ENCODE data around the gene RASSF4. TPM values are rescaled to one million over a fixed set of nuclear protein-coding genes. Genes with fewer than 3 reads are reported as not detected.

Gene RASSF4
- total RNA-seq, 1 donor from 2014 or later = 21.2 TPM

GRCh38 chr10:44978570-44979280, 19.1 kb downstream of the RASSF4 start, which contains the start of gene DEPP1:
DEPP1 (minus strand) TSS chr10:44978809; CDS start chr10:44978030, 779 bp downstream.
- Mint-ChIP-seq H3K9me3 (ENCODE audit: low read depth) (no peaks in the 10 kb centered on the region), H3K27ac (peak within 1 kb of the TSS; percentile 95), H3K27me3 (no peaks in the 10 kb centered on the region), H3K36me3 (ENCODE audit: insufficient read depth) (peaks cover 1% of the 10 kb centered on the region), H3K4me3 (ENCODE audit: low read depth) (peak within 1 kb of the TSS; percentile 76), H3K4me1 (ENCODE audit: low read depth) (peaks cover 54% of the 10 kb centered on the region)
- DNase-seq (ENCODE audit: low spot score, unreplicated experiment) = peak; percentile 82
- peak; percentile 35 for TF ChIP-seq CTCF (IDR thresholded peaks at IDR 0.05; ENCODE audit: unreplicated experiment)

GRCh38 chr10:44979281-44980191, 19.9 kb downstream of the RASSF4 start:
- peaks cover 54% of the 10 kb centered on the region for H3K4me1 Mint-ChIP-seq (ENCODE audit: low read depth)
- no peak for TF ChIP-seq CTCF (IDR thresholded peaks at IDR 0.05; ENCODE audit: unreplicated experiment)
- H3K27ac Mint-ChIP-seq = peak overlapping the region; percentile 95
- H3K36me3 Mint-ChIP-seq (ENCODE audit: insufficient read depth) = peaks cover 1% of the 10 kb centered on the region
- no peaks in the 10 kb centered on the region for H3K9me3 Mint-ChIP-seq (ENCODE audit: low read depth)
- DNase-seq (ENCODE audit: low spot score, unreplicated experiment) = no peak
- H3K27me3 Mint-ChIP-seq = no peaks in the 10 kb centered on the region
- H3K4me3 Mint-ChIP-seq (ENCODE audit: low read depth) = no peak overlapping the region

GRCh38 chr10:44980309-44981171, 20.9 kb downstream of the RASSF4 start:
- peak overlapping the region; percentile 38 for H3K4me3 Mint-ChIP-seq (ENCODE audit: low read depth)
- no peaks in the 10 kb centered on the region for H3K27me3 Mint-ChIP-seq
- no peak for DNase-seq (ENCODE audit: low spot score, unreplicated experiment)
- H3K4me1 Mint-ChIP-seq (ENCODE audit: low read depth) = peaks cover 55% of the 10 kb centered on the region
- H3K9me3 Mint-ChIP-seq (ENCODE audit: low read depth) = no peaks in the 10 kb centered on the region
- H3K36me3 Mint-ChIP-seq (ENCODE audit: insufficient read depth) = peaks cover 1% of the 10 kb centered on the region
- no peak for TF ChIP-seq CTCF (IDR thresholded peaks at IDR 0.05; ENCODE audit: unreplicated experiment)
- peak overlapping the region; percentile 67 for H3K27ac Mint-ChIP-seq

GRCh38 chr10:44981172-44982113, 21.8 kb downstream of the RASSF4 start:
- H3K27me3 Mint-ChIP-seq = no peaks in the 10 kb centered on the region
- no peaks in the 10 kb centered on the region for H3K9me3 Mint-ChIP-seq (ENCODE audit: low read depth)
- H3K4me3 Mint-ChIP-seq (ENCODE audit: low read depth) = no peak overlapping the region
- DNase-seq (ENCODE audit: low spot score, unreplicated experiment) = no peak
- no peak for TF ChIP-seq CTCF (IDR thresholded peaks at IDR 0.05; ENCODE audit: unreplicated experiment)
- peaks cover 3% of the 10 kb centered on the region for H3K36me3 Mint-ChIP-seq (ENCODE audit: insufficient read depth)
- H3K27ac Mint-ChIP-seq = peak overlapping the region; percentile 75
- peaks cover 50% of the 10 kb centered on the region for H3K4me1 Mint-ChIP-seq (ENCODE audit: low read depth)
